Lung microvascular endothelial cell (primary cell): Measurements from ENCODE around the gene CLDN25. TPM values are rescaled to one million over a fixed set of nuclear protein-coding genes. Genes with fewer than 3 reads are reported as not detected.

Experiments
- DNase-seq, 2 donors: peaks; one replicate each; pipeline versions ENCODE4 v3.0.0 to v3.0.0-alpha.2; 2010; ENCODE audit warnings: low read depth in 2 of 2
- total RNA-seq: library from RNA; depleted of rRNA; stranded (reverse); fragments of >200 nt; gene quantifications from 2 replicates; pipeline ENCODE4 v1.2.1, GENCODE V29; 2014

CLDN25 gene
- total RNA-seq, 1 donor from 2014 or later: not detected

DNA sequence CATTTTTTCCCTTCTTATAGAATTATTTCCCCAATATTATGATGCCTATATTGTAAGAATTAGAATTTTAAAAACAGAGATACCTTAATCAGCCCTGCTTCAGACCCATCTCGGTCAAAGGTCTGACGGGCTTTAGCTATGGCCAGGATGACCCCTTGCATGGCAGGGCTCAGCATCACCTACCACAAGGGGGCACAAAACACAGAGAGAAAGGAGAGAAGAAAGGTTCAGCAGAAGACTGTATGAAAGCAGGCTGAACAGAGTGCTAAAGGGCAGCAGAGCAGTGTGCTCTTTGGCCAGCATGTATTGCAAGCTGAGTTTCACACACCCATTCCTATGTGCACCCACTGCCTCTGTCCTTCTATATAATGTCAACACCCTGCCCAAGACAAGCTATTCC is 26.8 kb downstream of the CLDN25 start:
- DNase-seq: peak; percentile 40 to 50

DNA sequence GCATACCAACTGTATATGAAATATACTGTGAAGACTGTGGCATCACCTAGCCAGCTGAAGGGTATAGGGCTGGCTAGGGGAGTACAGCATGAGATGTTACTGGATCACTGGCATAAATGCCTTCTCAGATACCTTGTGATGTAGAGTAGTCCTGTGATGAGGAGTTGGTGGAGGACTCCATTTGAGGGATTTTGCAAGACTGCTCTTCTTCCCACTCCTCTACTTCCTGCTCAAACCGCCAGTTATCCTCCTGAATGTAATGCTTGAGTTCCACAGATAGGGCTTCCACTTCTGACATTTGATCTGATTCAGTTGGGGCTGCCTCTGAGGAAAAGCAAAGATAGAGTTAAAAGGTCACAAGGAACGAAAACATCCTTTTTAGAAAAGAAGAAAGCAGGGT is 29.3 kb downstream of the CLDN25 start:
- no peak for DNase-seq

DNA sequence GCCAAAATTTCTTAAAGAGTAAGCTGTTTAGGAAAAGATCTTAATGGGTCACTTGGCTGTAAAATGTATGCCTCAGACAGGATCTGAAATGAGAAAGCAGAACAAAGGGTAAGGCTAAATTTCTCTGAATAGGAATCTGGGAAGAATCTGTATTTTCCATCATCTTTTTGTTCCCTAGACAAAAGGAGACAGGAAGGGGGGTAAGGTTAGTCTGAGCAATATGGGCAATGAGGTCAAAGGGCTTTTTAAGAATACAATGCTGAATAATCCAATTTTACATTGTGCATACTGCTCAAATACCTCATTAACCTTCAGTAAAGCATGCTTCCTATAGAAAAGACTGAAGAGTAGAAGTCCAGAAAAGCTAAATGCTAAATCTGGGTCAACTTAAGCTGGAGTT is 34.6 kb downstream of the CLDN25 start:
- DNase-seq: no peak

DNA sequence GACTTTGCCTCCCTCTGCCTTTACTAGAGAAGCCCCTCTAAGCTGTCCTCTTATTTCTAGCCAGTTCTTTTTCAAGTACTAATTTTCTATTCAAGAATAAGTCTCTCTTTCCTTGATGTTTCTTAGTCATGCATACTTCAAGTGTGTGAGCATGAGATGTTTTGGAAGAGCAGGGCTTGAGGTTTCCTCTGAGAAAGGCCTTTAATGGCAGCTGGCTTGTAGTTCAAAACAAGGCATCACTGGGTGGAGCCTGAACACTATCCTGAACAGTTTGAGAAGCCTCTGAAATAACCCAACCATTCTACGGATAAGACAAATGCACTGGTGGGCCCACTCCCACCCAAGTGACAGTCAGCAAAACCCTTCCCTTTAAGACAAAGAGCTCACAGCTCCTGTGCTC is 37.6 kb downstream of the CLDN25 start:
- DNase-seq: no peak

DNA sequence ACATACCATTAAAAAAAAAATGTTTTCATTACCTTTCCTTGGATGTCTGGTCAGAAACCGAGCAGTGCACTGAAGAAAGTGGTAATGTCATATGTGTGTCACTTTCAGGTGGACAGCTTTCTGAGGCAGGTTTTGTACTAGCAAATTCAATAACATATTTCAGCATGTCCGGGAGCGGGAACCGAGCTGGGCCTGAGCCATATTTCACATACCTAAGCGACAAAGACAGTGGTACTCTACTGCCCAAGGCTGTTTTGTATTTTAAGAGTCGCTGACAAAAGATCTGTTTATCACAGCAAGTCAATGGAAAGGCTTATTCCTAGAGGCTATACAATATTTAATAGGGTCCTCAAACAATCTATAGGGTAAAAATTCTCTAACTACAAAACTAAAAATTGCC is 38.0 kb downstream of the CLDN25 start:
- DNase-seq: no peak

DNA sequence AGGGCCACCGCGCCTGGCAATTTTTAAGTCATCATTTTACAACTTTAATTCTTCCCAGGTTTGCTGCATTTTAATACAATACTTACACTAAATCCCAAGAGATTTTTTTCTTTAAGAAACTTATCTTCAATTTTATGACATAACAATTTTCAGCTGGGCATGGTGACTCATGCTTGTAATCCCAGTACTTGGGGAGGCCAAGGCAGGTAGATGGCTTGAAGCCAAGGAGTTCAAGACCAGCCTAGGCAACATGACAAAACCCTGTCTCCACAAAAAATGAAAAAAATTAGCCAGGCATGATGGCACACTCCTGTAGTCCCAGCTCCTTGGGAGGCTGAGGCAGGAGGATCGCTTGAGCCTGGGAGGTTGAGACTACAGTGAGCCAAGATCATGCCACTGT is 38.8 kb downstream of the CLDN25 start:
- no peak for DNase-seq

DNA sequence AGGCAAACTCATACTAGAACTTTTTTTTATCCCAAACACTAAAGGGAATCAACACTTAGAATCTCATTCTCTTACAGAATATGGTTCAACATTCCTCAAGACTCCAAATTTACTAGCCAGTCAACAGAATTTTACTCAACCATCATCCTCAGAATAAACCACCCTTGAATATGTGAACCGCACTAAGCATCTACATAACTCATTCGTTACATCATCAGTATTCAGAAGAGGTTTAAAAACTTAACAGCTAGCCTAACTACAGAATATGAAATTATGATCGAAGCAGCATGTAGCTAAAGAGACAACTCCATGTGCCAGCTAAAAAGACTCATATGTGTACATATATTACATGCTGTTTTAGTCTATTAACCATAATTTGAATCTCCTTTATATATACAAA is 47.9 kb downstream of the CLDN25 start:
- no peak for DNase-seq

DNA sequence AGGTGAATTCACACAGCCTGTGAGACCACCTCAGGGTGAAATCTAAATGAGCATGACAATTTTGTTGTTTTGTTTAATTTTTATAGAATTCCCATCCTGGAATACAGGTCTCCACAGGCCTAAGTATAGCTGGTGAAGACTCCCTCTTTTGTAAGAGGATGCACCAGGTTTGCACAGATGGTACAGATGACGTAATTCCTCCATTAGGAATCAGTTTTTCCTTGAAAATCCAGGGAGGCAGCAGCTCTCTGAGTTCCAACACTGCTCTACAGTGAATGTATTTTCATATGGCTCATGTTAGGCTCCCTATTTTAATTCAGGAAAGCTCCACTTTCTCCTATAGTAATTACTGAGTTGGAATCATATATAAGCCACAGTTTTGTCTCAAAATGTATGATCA is 48.6 kb downstream of the CLDN25 start:
- no peak for DNase-seq

DNA sequence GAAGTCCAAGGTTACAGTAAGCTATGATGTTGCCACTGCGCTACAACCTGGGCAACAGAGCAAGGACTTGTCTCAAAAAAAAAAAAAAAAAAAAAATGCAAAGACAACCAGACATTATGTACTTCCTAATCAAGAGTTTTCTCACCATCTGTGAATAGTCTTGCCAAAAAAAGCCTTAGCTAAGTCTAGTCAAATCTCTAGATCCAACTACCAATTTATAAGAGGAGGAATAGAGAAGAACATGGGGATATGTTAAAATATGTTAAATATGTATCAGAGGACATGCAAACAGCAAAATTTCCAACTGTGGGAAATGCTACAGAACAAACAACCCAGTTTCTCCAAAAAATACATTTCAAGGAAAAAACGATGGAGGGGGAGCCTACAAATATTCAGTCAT is 50.2 kb downstream of the CLDN25 start:
- DNase-seq: no peak

Other genes with a start within 250 kb of the CLDN25 start
- under 0.01 and 0.20 TPM in 2 replicates for gene TMPRSS5, start 73.5 kb upstream of the CLDN25 start, total RNA-seq
- 12.5 and 14.2 TPM in 2 replicates for gene ZW10, start 6.1 kb upstream of the CLDN25 start, total RNA-seq
- 19.8 and 22.2 TPM in 2 replicates for gene USP28, start 95.8 kb downstream of the CLDN25 start, total RNA-seq
- not detected in 2 replicates for gene HTR3B, start 125.0 kb downstream of the CLDN25 start, total RNA-seq
- not detected in 2 replicates for gene HTR3A, start 195.3 kb downstream of the CLDN25 start, total RNA-seq